H9 (cell line): ENCODE data around the gene IGDCC3. TPM values are rescaled to one million over a fixed set of nuclear protein-coding genes. Genes with fewer than 3 reads are reported as not detected.

Source experiments
- DNase-seq: peaks from one replicate; pipeline ENCODE4 v3.0.0-alpha.2; 2017
- H2AFZ ChIP-seq: one replicate; pipeline ENCODE4 v1.6.1; 2013; ENCODE audit warnings: mild to moderate bottlenecking, low read length, control low read depth, moderate library complexity
- H2AK5ac ChIP-seq: 2 replicates; pipeline ENCODE4 v1.6.1; 2013; ENCODE audit warnings: low read length, control low read depth, mixed read lengths; ENCODE audit not compliant: insufficient read length
- H2BK120ac ChIP-seq: one replicate; pipeline ENCODE4 v1.6.1; 2013; ENCODE audit warnings: low read depth, mild to moderate bottlenecking, low read length, control low read depth, inconsistent platforms; ENCODE audit not compliant: poor library complexity, severe bottlenecking
- H2BK12ac ChIP-seq: 2 replicates; pipeline ENCODE4 v1.6.1; 2013; ENCODE audit warnings: low read length, control low read depth, mixed read lengths, low read depth; ENCODE audit not compliant: insufficient read length
- H2BK15ac ChIP-seq: 2 replicates; pipeline ENCODE4 v1.6.1; 2013; ENCODE audit warnings: low read depth, low read length, control low read depth
- H2BK20ac ChIP-seq: one replicate; pipeline ENCODE4 v1.6.1; 2013; ENCODE audit warnings: low read depth, mild to moderate bottlenecking, low read length, control low read depth, inconsistent platforms; ENCODE audit not compliant: poor library complexity, severe bottlenecking
- H2BK5ac ChIP-seq: 2 replicates; pipeline ENCODE4 v1.6.1; 2013; ENCODE audit warnings: low read length, control low read depth, mixed read lengths; ENCODE audit not compliant: insufficient read length
- H3K14ac ChIP-seq: 2 replicates; pipeline ENCODE4 v1.6.1; 2013; ENCODE audit warnings: low read length, control low read depth; ENCODE audit not compliant: insufficient read depth
- H3K18ac ChIP-seq: 2 replicates; pipeline ENCODE4 v1.6.1; 2013; ENCODE audit warnings: low read depth, mild to moderate bottlenecking, mixed read lengths, low read length, control low read depth; ENCODE audit not compliant: insufficient read length
- H3K23ac ChIP-seq: 2 replicates; pipeline ENCODE4 v1.6.1; 2013; ENCODE audit warnings: low read length, control low read depth, mixed read lengths, low read depth; ENCODE audit not compliant: insufficient read length
- H3K23me2 ChIP-seq: 2 replicates; pipeline ENCODE4 v1.6.1; 2013; ENCODE audit warnings: low read depth, mild to moderate bottlenecking, mixed read lengths, low read length, control low read depth; ENCODE audit not compliant: insufficient read length, poor library complexity, severe bottlenecking
- H3K27ac ChIP-seq: 2 replicates; pipeline ENCODE4 v1.5.1; 2013; ENCODE audit warnings: low read length, control low read depth, mixed read lengths, low read depth; ENCODE audit not compliant: insufficient read length
- H3K27me3 ChIP-seq: 2 replicates; pipeline ENCODE4 v1.6.1; 2013; ENCODE audit warnings: low read length, control low read depth, inconsistent platforms; ENCODE audit not compliant: insufficient read depth
- H3K4ac ChIP-seq: 2 replicates; pipeline ENCODE4 v1.6.1; 2013; ENCODE audit warnings: low read depth, mild to moderate bottlenecking, control low read depth, inconsistent platforms, low read length, moderate library complexity
- H3K4me1 ChIP-seq: 2 replicates; pipeline ENCODE4 v1.6.1; 2013; ENCODE audit warnings: low read length, control low read depth, inconsistent platforms; ENCODE audit not compliant: insufficient read depth
- H3K4me2 ChIP-seq: 2 replicates; pipeline ENCODE4 v1.6.1; 2013; ENCODE audit warnings: low read length, control low read depth, mixed read lengths; ENCODE audit not compliant: insufficient read length, insufficient read depth
- H3K56ac ChIP-seq: 2 replicates; pipeline ENCODE4 v1.6.1; 2013; ENCODE audit warnings: low read depth, mild to moderate bottlenecking, mixed read lengths, low read length, control low read depth; ENCODE audit not compliant: insufficient read length
- H3K79me1 ChIP-seq: 2 replicates; pipeline ENCODE4 v1.6.1; 2013; ENCODE audit warnings: low read depth, mild to moderate bottlenecking, moderate library complexity, low read length, control low read depth, inconsistent platforms; ENCODE audit not compliant: insufficient read depth, poor library complexity, severe bottlenecking
- H3K79me2 ChIP-seq: 2 replicates; pipeline ENCODE4 v1.6.1; 2013; ENCODE audit warnings: low read length, control low read depth, inconsistent platforms; ENCODE audit not compliant: insufficient read depth
- H3K9ac ChIP-seq: 2 replicates; pipeline ENCODE4 v1.6.1; 2013; ENCODE audit warnings: low read length, control low read depth, mixed read lengths; ENCODE audit not compliant: insufficient read length; ENCODE audit errors: extremely low read depth
- H3K9me3 ChIP-seq: one replicate; pipeline ENCODE4 v1.6.1; 2013; ENCODE audit warnings: low read depth, low read length, inconsistent platforms; ENCODE audit not compliant: control insufficient read depth
- H3T11ph ChIP-seq: one replicate; pipeline ENCODE4 v1.6.1; 2013; ENCODE audit warnings: mild to moderate bottlenecking, low read length, control low read depth, inconsistent platforms
- H4K20me1 ChIP-seq: one replicate; pipeline ENCODE4 v1.6.1; 2013; ENCODE audit not compliant: control insufficient read depth, insufficient read length, insufficient read depth
- H4K5ac ChIP-seq: 2 replicates; pipeline ENCODE4 v1.6.1; 2013; ENCODE audit warnings: low read depth, mild to moderate bottlenecking, mixed read lengths, low read length, control low read depth; ENCODE audit not compliant: insufficient read length
- H4K8ac ChIP-seq: replicated peaks from 2 replicates; pipeline ENCODE4 v1.6.1; 2013; ENCODE audit warnings: low read length, control low read depth, mixed read lengths, low read depth; ENCODE audit not compliant: insufficient read length
- H4K91ac ChIP-seq: 2 replicates; pipeline ENCODE4 v1.6.1; 2013; ENCODE audit warnings: low read depth, mild to moderate bottlenecking, moderate library complexity, mixed read lengths, low read length, control low read depth; ENCODE audit not compliant: insufficient read length
- H3K27ac Mint-ChIP-seq, 3 experiments: 2 replicates in 2 of 3; 3 replicates in 1 of 3; pipeline ENCODE4 v1.8.0; 2020 to 2021; ENCODE audit warnings: mixed read lengths in 3 of 3, mild to moderate bottlenecking in 1 of 3, moderate library complexity in 1 of 3
- H3K27me3 Mint-ChIP-seq: 2 replicates; pipeline ENCODE4 v1.8.0; 2021; ENCODE audit warnings: low read depth, mild to moderate bottlenecking, moderate library complexity, mixed read lengths
- H3K36me3 Mint-ChIP-seq, 3 experiments: 2 replicates in 2 of 3; 3 replicates in 1 of 3; pipeline ENCODE4 v1.8.0; 2020 to 2021; ENCODE audit warnings: low read depth in 3 of 3, mixed read lengths in 3 of 3; ENCODE audit not compliant: insufficient read depth in 1 of 3
- H3K4me1 Mint-ChIP-seq, 2 experiments: 2 replicates each; pipeline ENCODE4 v1.8.0; 2020; ENCODE audit warnings: mixed read lengths in 2 of 2
- H3K4me3 Mint-ChIP-seq, 2 experiments: 2 replicates in 1 of 2; 3 replicates in 1 of 2; pipeline ENCODE4 v1.8.0; 2020 to 2021; ENCODE audit warnings: mild to moderate bottlenecking in 2 of 2, mixed read lengths in 2 of 2, moderate library complexity in 1 of 2
- H3K9me3 Mint-ChIP-seq, 2 experiments: 2 replicates in 1 of 2; 3 replicates in 1 of 2; pipeline ENCODE4 v1.8.0; 2020; ENCODE audit warnings: mild to moderate bottlenecking in 2 of 2, mixed read lengths in 2 of 2, moderate library complexity in 1 of 2
- CTCF ChIP-seq: fragments of 200-600 bp; sonication (generic); conservative IDR thresholded peaks from 3 replicates; pipeline ENCODE4 v1.8.0; 2021; ENCODE audit warnings: antibody characterized with exemption, mild to moderate bottlenecking
- WGBS: extraction: QIAGEN DNeasy Blood & Tissue Kit; methylation state at CpG from one replicate; pipeline ENCODE4 v1.1.7; 2013; ENCODE audit warnings: missing lambda C conversion rate, low lambda C conversion rate, mixed read lengths; ENCODE audit not compliant: insufficient read length; ENCODE audit errors: extremely low coverage; 5-methylcytosine and 5-hydroxymethylcytosine counted together
- total RNA-seq: library from RNA; stranded (reverse); gene quantifications from 2 replicates; pipeline ENCODE4 v1.2.1, GENCODE V29; 2021

IGDCC3 gene
- total RNA-seq, 1 experiment from 2014 or later, result 18.9 TPM

DNA sequence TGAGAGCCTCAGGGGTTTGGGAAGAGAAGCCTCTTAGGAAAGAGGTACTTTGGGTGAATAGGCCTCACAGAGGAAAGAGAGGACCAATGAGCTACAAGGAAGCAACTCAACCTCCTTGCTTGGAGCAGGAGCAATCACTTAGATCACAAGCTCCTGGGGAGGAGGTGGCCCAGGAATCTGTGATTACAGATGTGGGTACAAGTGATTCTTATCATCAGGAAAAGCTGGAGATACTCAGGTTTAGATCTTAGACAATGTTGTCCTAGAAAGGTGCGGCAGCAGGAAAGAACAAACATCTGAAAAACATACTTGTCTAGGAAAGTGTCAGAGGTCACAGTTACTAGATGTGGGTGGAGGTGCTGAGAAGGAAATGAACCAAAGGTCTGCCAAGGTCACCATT lies 99.3 kb downstream of the IGDCC3 start:
- Histone ChIP-seq H4K20me1 (no peaks in the 10 kb centered on the region), H3K4me2 (no peak overlapping the region), H2AK5ac (no peak overlapping the region), H3K4me1 (peaks cover 3% of the 10 kb centered on the region; the same call in 1 of the 2 replicates), H4K91ac (no peak overlapping the region), H2BK12ac (no peak overlapping the region), H3K23ac (no peak overlapping the region), H3K79me2 (no peaks in the 10 kb centered on the region), H2BK5ac (no peak overlapping the region), H3K4ac (no peak overlapping the region), H4K8ac (no peak overlapping the region), H2AFZ (no peak overlapping the region), H3K14ac (no peak overlapping the region), H3K27me3 (no peaks in the 10 kb centered on the region), H3K79me1 (no peaks in the 10 kb centered on the region), H3K23me2 (no peaks in the 10 kb centered on the region), H2BK120ac (no peak overlapping the region), H3K56ac (no peak overlapping the region), H2BK20ac (no peak overlapping the region), H2BK15ac (no peak overlapping the region), H4K5ac (no peak overlapping the region), H3K18ac (no peak overlapping the region), H3K27ac (no peak overlapping the region), H3T11ph (no peak overlapping the region), H3K9ac (no peak overlapping the region), H3K9me3 (no peaks in the 10 kb centered on the region)
- Mint-ChIP-seq H3K27ac (no peak overlapping the region), H3K36me3 (no peaks in the 10 kb centered on the region; a peak in 1 of 7 replicates), H3K4me3 (no peak overlapping the region), H3K9me3 (no peaks in the 10 kb centered on the region), H3K4me1 (peaks cover 3 to 6% of the 10 kb centered on the region in 2 experiments; a peak in 2 of 4 replicates), H3K27me3 (no peaks in the 10 kb centered on the region)
- no peak for TF ChIP-seq CTCF
- DNase-seq, result no peak
- WGBS, result no CpG with 5 or more reads among the region's 1 CpG

Other genes with a start within 250 kb of the IGDCC3 start
- 35.2 and 38.1 TPM in 2 replicates for gene PDCD7, start 244.2 kb downstream of the IGDCC3 start, total RNA-seq
- 53.8 and 55.8 TPM in 2 replicates for gene CLPX, start 192.7 kb downstream of the IGDCC3 start, total RNA-seq
- gene CILP, start 166.5 kb downstream of the IGDCC3 start, total RNA-seq, result 0.04 TPM in 1 of 2 replicates, not detected in the other
- gene PARP16, start 91.1 kb downstream of the IGDCC3 start, total RNA-seq, result 3.9 and 4.3 TPM in 2 replicates
- not detected in 2 replicates for gene RNU5A-1, start 82.0 kb downstream of the IGDCC3 start, total RNA-seq
- not detected in 2 replicates for gene RNU5B-1, start 73.3 kb downstream of the IGDCC3 start, total RNA-seq
- 19.8 and 21.7 TPM in 2 replicates for gene IGDCC4, start 44.9 kb upstream of the IGDCC3 start, total RNA-seq
- gene DPP8, start 139.7 kb upstream of the IGDCC3 start, total RNA-seq, result 24.5 and 26.6 TPM in 2 replicates
- 131 and 133 TPM in 2 replicates for gene HACD3, start 152.5 kb upstream of the IGDCC3 start, total RNA-seq
- gene INTS14, start 233.1 kb upstream of the IGDCC3 start, total RNA-seq, result 41.8 and 44.7 TPM in 2 replicates
- gene SLC24A1, start 243.9 kb upstream of the IGDCC3 start, total RNA-seq, result 8.6 TPM in 2 replicates